GM12891 (cell line): ENCODE data around the gene ANO2.

Source experiments
- PAX5 ChIP-seq: IDR thresholded peaks from 2 replicates; pipeline ENCODE4 v1.6.1; 2011; ENCODE audit warnings: low read length, moderate library complexity, mild to moderate bottlenecking; ENCODE audit not compliant: insufficient read depth, severe bottlenecking
- POLR2A ChIP-seq: IDR thresholded peaks from 2 replicates; pipeline ENCODE4 v1.6.1; 2011; ENCODE audit warnings: low read depth, low read length, control low read depth
- POLR2AphosphoS5 ChIP-seq: IDR thresholded peaks from 2 replicates; pipeline ENCODE4 v1.6.1; 2011; ENCODE audit warnings: low read depth, low read length, control low read depth
- POU2F2 ChIP-seq: IDR thresholded peaks from 2 replicates; pipeline ENCODE4 v1.6.1; 2011; ENCODE audit warnings: low read depth, mild to moderate bottlenecking, control low read depth, low read length, moderate library complexity
- SPI1 ChIP-seq: IDR thresholded peaks from 2 replicates; pipeline ENCODE4 v1.6.1; 2011; ENCODE audit warnings: low read depth, low read length, control low read depth
- TAF1 ChIP-seq: IDR thresholded peaks from 2 replicates; pipeline ENCODE4 v1.6.1; 2011; ENCODE audit warnings: low read depth, low read length, control low read depth

DNA sequence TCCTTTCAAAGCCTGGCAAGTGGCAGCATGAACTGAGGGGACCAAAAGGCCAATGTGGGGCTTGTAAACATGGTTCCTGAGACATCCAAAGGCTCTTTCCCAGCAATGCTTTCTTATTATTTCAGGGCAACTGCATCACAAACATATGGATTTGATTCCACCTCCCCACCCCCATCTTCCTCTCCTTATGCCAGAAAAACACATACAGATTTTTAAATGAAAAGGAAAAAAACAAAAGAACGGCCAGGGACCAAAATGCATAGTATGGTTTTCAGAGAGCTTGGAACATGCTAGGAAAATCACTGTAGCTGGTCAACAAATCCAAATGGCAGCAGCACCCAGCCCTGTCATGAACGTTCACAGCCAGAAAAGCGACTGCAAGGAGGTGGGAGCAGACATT, 167.6 kb downstream of the ANO2 start:
- TF ChIP-seq POLR2A: no peak
- no peak for TF ChIP-seq POLR2AphosphoS5
- TF ChIP-seq TAF1: no peak
- no peak for TF ChIP-seq PAX5
- TF ChIP-seq SPI1: no peak
- no peak for TF ChIP-seq POU2F2
